ENCODE results near the gene GALNTL6. TPM values are rescaled to one million over a fixed set of nuclear protein-coding genes. Genes with fewer than 3 reads are reported as not detected.

Gene GALNTL6
- total RNA-seq, 1 experiment from 2014 or later: not detected

DNA sequence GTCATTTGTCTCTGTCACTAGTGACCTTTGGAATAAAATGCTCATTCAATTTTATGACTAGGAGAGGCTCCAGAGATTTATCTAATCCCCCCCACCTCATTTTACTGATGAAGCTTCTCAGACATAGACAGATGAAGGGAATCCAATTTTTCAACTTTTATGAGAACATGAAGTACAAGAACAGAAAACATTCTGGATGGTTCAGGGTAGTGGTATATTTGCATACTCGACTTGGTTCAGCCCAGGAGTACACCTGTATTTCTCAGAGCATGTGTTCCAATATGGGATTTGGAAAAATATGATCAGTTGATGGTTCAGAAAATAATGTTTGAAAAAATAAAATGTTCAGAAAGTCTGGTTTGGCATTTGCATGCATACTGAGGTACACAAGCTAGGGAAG lies 1224.0 kb downstream of the GALNTL6 start:
- Mint-ChIP-seq H3K27me3 (ENCODE audit: low read depth) (no peaks in the 10 kb centered on the region), H3K4me1 (peaks cover 34 to 42% of the 10 kb centered on the region in 2 experiments), H3K9me3 (peaks cover 0 to 4% of the 10 kb centered on the region in 2 experiments; a peak in 2 of 5 replicates), H3K36me3 (ENCODE audit: insufficient read depth in 1 of 3, low read depth in 3 of 3) (no peaks in the 10 kb centered on the region; a peak in 1 of 7 replicates), H3K4me3 (no peak overlapping the region), H3K27ac (no peak overlapping the region)
- Histone ChIP-seq H2BK20ac (ENCODE audit: low read depth, low read length, poor library complexity, severe bottlenecking) (no peak overlapping the region), H3K23me2 (ENCODE audit: insufficient read length, low read depth, low read length, poor library complexity, severe bottlenecking) (no peaks in the 10 kb centered on the region), H3K4me1 (ENCODE audit: insufficient read depth, low read length) (peaks cover 12% of the 10 kb centered on the region), H2AK5ac (ENCODE audit: insufficient read length, low read length) (no peak overlapping the region), H4K20me1 (ENCODE audit: control insufficient read depth, insufficient read depth, insufficient read length) (no peaks in the 10 kb centered on the region), H3K56ac (ENCODE audit: insufficient read length, low read depth, low read length) (no peak overlapping the region), H4K8ac (replicated peaks; ENCODE audit: insufficient read length, low read depth, low read length) (no peak overlapping the region), H4K5ac (ENCODE audit: insufficient read length, low read depth, low read length) (no peak overlapping the region), H3K14ac (ENCODE audit: insufficient read depth, low read length) (no peak overlapping the region), H2BK120ac (ENCODE audit: low read depth, low read length, poor library complexity, severe bottlenecking) (no peak overlapping the region), H3K23ac (ENCODE audit: insufficient read length, low read depth, low read length) (no peak overlapping the region), H3K18ac (ENCODE audit: insufficient read length, low read depth, low read length) (no peak overlapping the region), H3K27me3 (ENCODE audit: insufficient read depth, low read length) (no peaks in the 10 kb centered on the region), H3K79me2 (ENCODE audit: insufficient read depth, low read length) (no peaks in the 10 kb centered on the region), H3K79me1 (ENCODE audit: insufficient read depth, low read depth, low read length, poor library complexity, severe bottlenecking) (no peaks in the 10 kb centered on the region), H3K9me3 (ENCODE audit: control insufficient read depth, low read depth, low read length) (no peaks in the 10 kb centered on the region), H3K4ac (ENCODE audit: low read depth, low read length) (no peak overlapping the region), H3K27ac (ENCODE audit: insufficient read length, low read depth, low read length) (no peak overlapping the region), H2BK15ac (ENCODE audit: low read depth, low read length) (no peak overlapping the region), H3K9ac (ENCODE audit: extremely low read depth, insufficient read length, low read length) (no peak overlapping the region), H4K91ac (ENCODE audit: insufficient read length, low read depth, low read length) (no peak overlapping the region), H2BK12ac (ENCODE audit: insufficient read length, low read depth, low read length) (no peak overlapping the region), H2AFZ (ENCODE audit: low read length) (no peak overlapping the region), H2BK5ac (ENCODE audit: insufficient read length, low read length) (no peak overlapping the region), H3K4me2 (ENCODE audit: insufficient read depth, insufficient read length, low read length) (no peak overlapping the region), H3T11ph (ENCODE audit: low read length) (no peak overlapping the region)
- no CpG with 5 or more reads among the region's 1 CpG for WGBS (ENCODE audit: extremely low coverage, insufficient read length, low lambda C conversion rate)
- no peak for DNase-seq
- TF ChIP-seq, protein P1, sequence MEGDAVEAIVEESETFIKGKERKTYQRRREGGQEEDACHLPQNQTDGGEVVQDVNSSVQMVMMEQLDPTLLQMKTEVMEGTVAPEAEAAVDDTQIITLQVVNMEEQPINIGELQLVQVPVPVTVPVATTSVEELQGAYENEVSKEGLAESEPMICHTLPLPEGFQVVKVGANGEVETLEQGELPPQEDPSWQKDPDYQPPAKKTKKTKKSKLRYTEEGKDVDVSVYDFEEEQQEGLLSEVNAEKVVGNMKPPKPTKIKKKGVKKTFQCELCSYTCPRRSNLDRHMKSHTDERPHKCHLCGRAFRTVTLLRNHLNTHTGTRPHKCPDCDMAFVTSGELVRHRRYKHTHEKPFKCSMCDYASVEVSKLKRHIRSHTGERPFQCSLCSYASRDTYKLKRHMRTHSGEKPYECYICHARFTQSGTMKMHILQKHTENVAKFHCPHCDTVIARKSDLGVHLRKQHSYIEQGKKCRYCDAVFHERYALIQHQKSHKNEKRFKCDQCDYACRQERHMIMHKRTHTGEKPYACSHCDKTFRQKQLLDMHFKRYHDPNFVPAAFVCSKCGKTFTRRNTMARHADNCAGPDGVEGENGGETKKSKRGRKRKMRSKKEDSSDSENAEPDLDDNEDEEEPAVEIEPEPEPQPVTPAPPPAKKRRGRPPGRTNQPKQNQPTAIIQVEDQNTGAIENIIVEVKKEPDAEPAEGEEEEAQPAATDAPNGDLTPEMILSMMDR (conservative IDR thresholded peaks at IDR 0.05): no peak
